ENCODE data around the gene NAXE. TPM values are rescaled to one million over a fixed set of nuclear protein-coding genes. Genes with fewer than 3 reads are reported as not detected.

Gene NAXE
- total RNA-seq, 1 donor from 2014 or later, result 48.5 TPM

- DNase-seq (ENCODE audit: low read depth) (no peak), FAIRE-seq (no peak)
- no peak overlapping the region for H3K9ac ChIP-seq (ENCODE audit: low read length)
- peak overlapping the region; percentile 5 for H3K4me3 ChIP-seq (ENCODE audit: insufficient read depth, low read depth, low read length)
- H3K27ac ChIP-seq (ENCODE audit: low read depth, low read length), result no peak overlapping the region
- H3K4me2 ChIP-seq (ENCODE audit: low read length), result peak overlapping the region; percentile 77
- H3K9me3 Mint-ChIP-seq (ENCODE audit: unreplicated experiment), result no peaks in the 10 kb centered on the region
- H3K4me3 Mint-ChIP-seq (ENCODE audit: unreplicated experiment), result peak overlapping the region; percentile 77
- H3K36me3 Mint-ChIP-seq (ENCODE audit: low read depth, unreplicated experiment), result peaks cover 3% of the 10 kb centered on the region
- H3K79me2 ChIP-seq (ENCODE audit: insufficient read depth, low read length), result no peaks in the 10 kb centered on the region
- H3K4me1 Mint-ChIP-seq (ENCODE audit: low read depth, unreplicated experiment), result peaks cover 8% of the 10 kb centered on the region
- peaks cover 3% of the 10 kb centered on the region for H3K9me3 ChIP-seq (ENCODE audit: insufficient read depth, low read depth, low read length)
- no peak overlapping the region for H3K27ac Mint-ChIP-seq (ENCODE audit: unreplicated experiment)
- H3K27me3 Mint-ChIP-seq (ENCODE audit: low read depth, unreplicated experiment), result peaks cover 82% of the 10 kb centered on the region
- peaks cover 7% of the 10 kb centered on the region for H3K4me1 ChIP-seq (ENCODE audit: insufficient read depth, low read length)
- peaks cover 88% of the 10 kb centered on the region for H3K27me3 ChIP-seq (ENCODE audit: insufficient read depth, low read length)
- peaks cover 16% of the 10 kb centered on the region for H4K20me1 ChIP-seq (ENCODE audit: insufficient read depth, low read length)
- no peak overlapping the region for H2AFZ ChIP-seq (ENCODE audit: low read depth, low read length)
- H3K36me3 ChIP-seq (ENCODE audit: insufficient read depth, low read length), result no peaks in the 10 kb centered on the region
- TF ChIP-seq EZH2 (IDR thresholded peaks at IDR 0.05; ENCODE audit: insufficient read depth, low read length), result peak; percentile 99
- TF ChIP-seq, protein P1, sequence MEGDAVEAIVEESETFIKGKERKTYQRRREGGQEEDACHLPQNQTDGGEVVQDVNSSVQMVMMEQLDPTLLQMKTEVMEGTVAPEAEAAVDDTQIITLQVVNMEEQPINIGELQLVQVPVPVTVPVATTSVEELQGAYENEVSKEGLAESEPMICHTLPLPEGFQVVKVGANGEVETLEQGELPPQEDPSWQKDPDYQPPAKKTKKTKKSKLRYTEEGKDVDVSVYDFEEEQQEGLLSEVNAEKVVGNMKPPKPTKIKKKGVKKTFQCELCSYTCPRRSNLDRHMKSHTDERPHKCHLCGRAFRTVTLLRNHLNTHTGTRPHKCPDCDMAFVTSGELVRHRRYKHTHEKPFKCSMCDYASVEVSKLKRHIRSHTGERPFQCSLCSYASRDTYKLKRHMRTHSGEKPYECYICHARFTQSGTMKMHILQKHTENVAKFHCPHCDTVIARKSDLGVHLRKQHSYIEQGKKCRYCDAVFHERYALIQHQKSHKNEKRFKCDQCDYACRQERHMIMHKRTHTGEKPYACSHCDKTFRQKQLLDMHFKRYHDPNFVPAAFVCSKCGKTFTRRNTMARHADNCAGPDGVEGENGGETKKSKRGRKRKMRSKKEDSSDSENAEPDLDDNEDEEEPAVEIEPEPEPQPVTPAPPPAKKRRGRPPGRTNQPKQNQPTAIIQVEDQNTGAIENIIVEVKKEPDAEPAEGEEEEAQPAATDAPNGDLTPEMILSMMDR (IDR thresholded peaks at IDR 0.05; ENCODE audit: insufficient read depth, low read depth, low read length), result no peak
These were observed 50.9 kb downstream of the NAXE start for GRCh38 chr1:156642265-156643048.

GRCh38 chr1:156643049-156643777 lies 51.6 kb downstream of the NAXE start:
- DNase-seq (ENCODE audit: low read depth) (no peak), FAIRE-seq (no peak)
- Histone ChIP-seq H3K4me3 (ENCODE audit: insufficient read depth, low read depth, low read length) (no peak overlapping the region), H3K27ac (ENCODE audit: low read depth, low read length) (no peak overlapping the region), H3K4me1 (ENCODE audit: insufficient read depth, low read length) (peaks cover 7% of the 10 kb centered on the region), H3K4me2 (ENCODE audit: low read length) (no peak overlapping the region), H4K20me1 (ENCODE audit: insufficient read depth, low read length) (peaks cover 16% of the 10 kb centered on the region), H3K9ac (ENCODE audit: low read length) (no peak overlapping the region), H3K79me2 (ENCODE audit: insufficient read depth, low read length) (no peaks in the 10 kb centered on the region), H3K9me3 (ENCODE audit: insufficient read depth, low read depth, low read length) (peaks cover 3% of the 10 kb centered on the region), H2AFZ (ENCODE audit: low read depth, low read length) (no peak overlapping the region), H3K36me3 (ENCODE audit: insufficient read depth, low read length) (no peaks in the 10 kb centered on the region), H3K27me3 (ENCODE audit: insufficient read depth, low read length) (peaks cover 87% of the 10 kb centered on the region)
- Mint-ChIP-seq H3K27me3 (ENCODE audit: low read depth, unreplicated experiment) (peaks cover 86% of the 10 kb centered on the region), H3K4me3 (ENCODE audit: unreplicated experiment) (no peak overlapping the region), H3K9me3 (ENCODE audit: unreplicated experiment) (no peaks in the 10 kb centered on the region), H3K4me1 (ENCODE audit: low read depth, unreplicated experiment) (peaks cover 8% of the 10 kb centered on the region), H3K27ac (ENCODE audit: unreplicated experiment) (no peak overlapping the region), H3K36me3 (ENCODE audit: low read depth, unreplicated experiment) (peaks cover 3% of the 10 kb centered on the region)
- TF ChIP-seq EZH2 (IDR thresholded peaks at IDR 0.05; ENCODE audit: insufficient read depth, low read length), result no peak
- TF ChIP-seq, protein P1 (IDR thresholded peaks at IDR 0.05; ENCODE audit: insufficient read depth, low read depth, low read length), result no peak
